Neural cell (in vitro differentiated cells): ENCODE measurements around the gene SLC25A21.

Source experiments
- CTCF ChIP-seq: fragments of 450-650 bp; IDR thresholded peaks from 2 replicates; pipeline ENCODE4 v1.5.1; 2014; ENCODE audit warnings: antibody characterized with exemption, mild to moderate bottlenecking, moderate library complexity; ENCODE audit not compliant: poor library complexity, severe bottlenecking
- EP300 ChIP-seq: fragments of 450-650 bp; conservative IDR thresholded peaks from 2 replicates; pipeline ENCODE4 v1.6.1; 2014; ENCODE audit warnings: antibody characterized with exemption, mild to moderate bottlenecking, moderate library complexity; ENCODE audit not compliant: poor library complexity, severe bottlenecking
- MXI1 ChIP-seq: fragments of 450-650 bp; conservative IDR thresholded peaks from 2 replicates; pipeline ENCODE4 v1.6.1; 2014; ENCODE audit warnings: antibody characterized with exemption, mild to moderate bottlenecking; ENCODE audit not compliant: poor library complexity, severe bottlenecking
- RAD21 ChIP-seq: fragments of 450-650 bp; conservative IDR thresholded peaks from 2 replicates; pipeline ENCODE4 v1.6.1; 2014; ENCODE audit warnings: antibody characterized with exemption, mild to moderate bottlenecking, moderate library complexity
- TAF1 ChIP-seq: IDR thresholded peaks from 2 replicates; pipeline ENCODE4 v1.6.1; 2012; ENCODE audit warnings: low read depth

- no peak for TF ChIP-seq RAD21
- no peak for TF ChIP-seq CTCF
- TF ChIP-seq MXI1 = no peak
- TF ChIP-seq EP300 = no peak
- TF ChIP-seq TAF1 = no peak
Observed at GRCh38 chr14:37087520-37087919, 84.9 kb downstream of the SLC25A21 start.
